ENCODE data around the gene FOXA3.

The FOXA3 gene

DNA sequence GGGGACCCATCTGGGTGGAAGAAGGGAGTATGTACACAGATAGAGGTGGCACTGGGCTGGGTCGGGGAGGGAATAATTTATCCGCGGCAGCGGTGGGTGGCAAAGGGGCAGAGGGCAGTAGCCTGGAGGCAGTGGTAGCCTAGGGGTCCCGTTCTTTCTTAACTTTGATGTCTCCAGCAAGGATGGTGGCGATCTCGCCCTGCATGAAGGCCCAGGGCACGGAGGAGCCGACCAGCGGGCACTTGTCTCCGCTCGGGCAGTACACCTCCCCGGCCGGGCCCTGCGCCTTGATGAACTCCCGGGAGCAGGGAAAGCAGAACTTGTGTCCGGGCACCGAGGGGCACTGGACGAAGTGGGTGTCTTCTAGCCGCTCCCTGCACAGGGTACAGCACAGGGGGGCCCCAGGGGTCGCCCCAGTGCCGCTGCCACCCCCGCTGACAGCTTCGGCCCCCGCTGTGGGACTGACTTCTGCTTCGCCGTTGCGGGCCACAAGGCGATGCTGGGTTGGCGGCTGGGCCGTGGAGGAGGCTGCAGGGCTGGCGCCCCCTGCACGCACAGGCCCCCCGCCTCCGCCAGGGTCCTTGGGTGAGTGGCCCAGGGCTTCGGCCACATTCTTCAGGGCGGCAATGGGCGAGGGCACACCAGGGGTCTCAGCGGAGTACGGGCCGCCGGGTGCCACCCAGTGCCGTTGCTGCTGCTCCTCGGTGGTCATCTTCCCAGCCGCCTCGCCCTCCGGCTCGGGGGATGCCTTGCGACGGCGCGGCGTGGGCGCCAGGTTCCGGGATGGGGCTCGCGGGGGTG lies 20.0 kb downstream of the FOXA3 start:
- in situ Hi-C loops (cut with HindIII; ENCODE audit: low sequenced_read_pairs) = no loop called here
- DNase-seq (ENCODE audit: low read depth, low spot score) = no peak
- TF ChIP-seq, protein P1, sequence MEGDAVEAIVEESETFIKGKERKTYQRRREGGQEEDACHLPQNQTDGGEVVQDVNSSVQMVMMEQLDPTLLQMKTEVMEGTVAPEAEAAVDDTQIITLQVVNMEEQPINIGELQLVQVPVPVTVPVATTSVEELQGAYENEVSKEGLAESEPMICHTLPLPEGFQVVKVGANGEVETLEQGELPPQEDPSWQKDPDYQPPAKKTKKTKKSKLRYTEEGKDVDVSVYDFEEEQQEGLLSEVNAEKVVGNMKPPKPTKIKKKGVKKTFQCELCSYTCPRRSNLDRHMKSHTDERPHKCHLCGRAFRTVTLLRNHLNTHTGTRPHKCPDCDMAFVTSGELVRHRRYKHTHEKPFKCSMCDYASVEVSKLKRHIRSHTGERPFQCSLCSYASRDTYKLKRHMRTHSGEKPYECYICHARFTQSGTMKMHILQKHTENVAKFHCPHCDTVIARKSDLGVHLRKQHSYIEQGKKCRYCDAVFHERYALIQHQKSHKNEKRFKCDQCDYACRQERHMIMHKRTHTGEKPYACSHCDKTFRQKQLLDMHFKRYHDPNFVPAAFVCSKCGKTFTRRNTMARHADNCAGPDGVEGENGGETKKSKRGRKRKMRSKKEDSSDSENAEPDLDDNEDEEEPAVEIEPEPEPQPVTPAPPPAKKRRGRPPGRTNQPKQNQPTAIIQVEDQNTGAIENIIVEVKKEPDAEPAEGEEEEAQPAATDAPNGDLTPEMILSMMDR (IDR thresholded peaks at IDR 0.05; ENCODE audit: low read depth, low read length) = no peak
- H3K4me3 ChIP-seq (ENCODE audit: low read depth, low read length) = no peak overlapping the region

DNA sequence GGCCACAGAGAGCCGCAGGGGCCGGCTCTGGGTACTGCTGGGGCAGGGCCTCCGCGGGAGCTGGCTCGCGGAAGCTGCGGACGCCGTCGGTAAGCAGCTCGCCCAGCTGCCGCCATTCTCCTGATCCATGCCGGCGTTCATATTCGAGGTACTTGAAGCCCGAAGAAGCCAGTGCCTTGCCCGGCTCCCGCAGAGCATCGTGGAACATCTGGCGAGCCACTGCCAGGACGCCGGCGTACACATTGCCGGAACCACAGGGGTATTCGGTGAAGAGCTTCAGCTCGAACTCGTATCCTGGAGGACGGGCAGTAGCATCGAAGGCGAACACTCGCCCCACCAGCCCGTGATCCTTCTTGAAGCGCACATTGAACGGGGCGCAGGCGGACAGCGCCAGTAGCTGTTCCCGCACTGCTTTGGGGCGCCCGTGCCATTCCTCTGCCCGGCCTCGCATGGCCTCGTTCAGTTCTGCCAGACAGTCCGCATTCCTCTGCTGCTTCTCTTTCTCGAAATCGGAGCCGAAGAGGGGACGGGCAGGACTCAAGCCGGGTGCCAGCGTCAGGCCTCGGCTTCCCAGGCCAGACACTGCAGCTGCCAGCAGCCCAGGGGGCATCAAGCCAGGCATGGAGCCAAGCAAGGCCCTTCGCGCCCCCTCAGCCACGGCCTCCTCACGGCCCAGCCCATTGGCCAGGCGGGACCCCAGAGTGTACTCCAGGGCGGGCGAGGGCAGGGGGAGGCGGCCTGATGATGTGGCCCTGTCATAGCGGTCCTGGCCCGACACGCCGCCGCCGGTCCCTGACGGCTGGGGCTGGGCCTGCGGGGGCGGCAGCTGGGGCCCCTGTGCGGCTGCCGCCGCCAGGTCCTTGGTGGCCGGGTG lies 20.8 kb downstream of the FOXA3 start:
- DNase-seq (ENCODE audit: low read depth, low spot score) = no peak
- TF ChIP-seq, protein P1 (IDR thresholded peaks at IDR 0.05; ENCODE audit: low read depth, low read length) = no peak
- in situ Hi-C loops (cut with HindIII; ENCODE audit: low sequenced_read_pairs) = no loop called here
- peak overlapping the region; percentile 62 for H3K4me3 ChIP-seq (ENCODE audit: low read depth, low read length)

DNA sequence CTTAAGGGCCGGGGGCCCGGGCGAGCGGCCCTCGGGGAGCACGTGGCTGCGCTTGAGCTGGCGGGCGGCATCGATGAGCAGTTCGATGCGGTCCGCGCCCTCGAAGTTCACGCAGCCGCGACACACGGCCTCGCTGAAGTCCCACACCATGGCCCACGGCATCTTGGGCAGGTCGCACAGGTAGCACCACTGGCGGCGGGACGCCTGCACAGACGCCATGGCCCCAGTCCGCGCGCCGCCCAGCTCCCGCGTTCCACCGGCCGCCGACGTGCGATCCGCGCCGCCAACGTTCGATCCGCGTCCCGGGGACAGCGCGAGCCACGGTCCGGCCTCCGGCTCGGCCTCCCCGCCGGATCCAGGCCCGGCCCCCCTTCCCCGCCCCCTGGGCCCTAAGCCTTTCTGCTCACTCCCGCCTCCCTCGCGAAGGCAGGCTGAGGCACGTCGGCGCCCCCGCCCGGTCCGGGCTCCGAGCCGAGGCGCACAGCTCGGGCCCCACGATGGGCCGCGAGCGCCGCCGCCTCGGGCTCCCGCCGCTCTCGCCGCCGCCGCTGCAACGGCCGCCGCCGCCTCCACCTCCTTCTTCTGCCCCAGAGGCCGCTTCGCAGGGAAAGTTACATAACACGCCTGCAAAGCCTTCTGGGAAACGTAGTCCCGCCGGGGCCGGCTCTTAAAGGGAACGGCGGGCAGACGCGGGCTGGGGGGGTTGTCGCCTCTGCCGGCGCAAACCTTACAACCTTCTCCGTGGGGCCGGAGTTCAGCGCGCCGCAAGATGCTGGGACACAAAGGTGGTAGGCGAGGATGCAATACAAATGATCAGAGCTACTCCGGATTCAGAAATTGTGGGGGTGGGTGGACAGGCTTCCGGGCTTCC lies 21.7 kb downstream of the FOXA3 start, which contains the start of gene IRF2BP1:
Gene IRF2BP1, minus strand, starts transcription at position 586 of the 871 bp plus-strand sequence. Its CDS starts 367 bp downstream, at position 219.
- TF ChIP-seq, protein P1 (IDR thresholded peaks at IDR 0.05; ENCODE audit: low read depth, low read length) = no peak
- peak within 1 kb of the TSS; percentile 62 for H3K4me3 ChIP-seq (ENCODE audit: low read depth, low read length)
- in situ Hi-C loops (cut with HindIII; ENCODE audit: low sequenced_read_pairs) = no loop called here
- DNase-seq (ENCODE audit: low read depth, low spot score) = peak; percentile 95

DNA sequence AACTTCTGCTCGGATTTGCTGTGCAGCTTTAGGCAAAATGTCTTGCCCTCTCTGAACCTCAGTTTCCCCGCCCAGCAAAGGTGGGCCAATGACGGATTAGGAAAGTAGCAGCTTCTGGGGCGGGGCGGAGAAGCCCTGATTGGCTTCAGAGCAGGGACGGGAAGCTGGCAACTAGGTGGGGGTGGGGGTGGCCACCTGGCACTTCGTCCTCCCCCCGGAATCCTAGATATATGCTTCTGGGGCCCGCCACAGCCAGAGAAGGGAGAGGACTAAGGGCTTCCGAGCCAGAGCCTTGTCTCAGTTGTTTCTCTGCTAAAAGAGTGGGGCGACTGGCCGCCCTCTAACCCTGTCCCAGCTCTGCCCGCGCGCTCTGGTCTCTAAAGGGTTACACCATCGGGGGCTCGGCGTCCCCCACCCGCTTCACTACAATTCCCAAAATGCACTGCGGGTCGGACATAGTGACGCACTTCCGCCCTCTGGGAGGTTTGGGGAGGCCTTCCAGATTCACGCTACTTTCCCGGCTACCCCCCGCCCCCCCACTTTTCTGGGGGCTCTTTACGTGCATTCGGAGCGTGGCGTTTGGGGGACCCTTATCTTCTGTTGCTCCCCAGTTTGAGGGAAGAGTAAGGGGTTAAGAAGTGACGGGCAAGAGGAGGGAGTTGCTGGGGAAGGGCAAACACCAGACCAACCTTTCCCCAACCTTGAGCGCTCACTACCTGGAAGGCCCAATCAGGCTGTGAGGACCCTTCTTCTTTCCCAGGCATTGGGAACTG lies 22.5 kb downstream of the FOXA3 start:
- in situ Hi-C loops (cut with HindIII; ENCODE audit: low sequenced_read_pairs) = no loop called here

DNA sequence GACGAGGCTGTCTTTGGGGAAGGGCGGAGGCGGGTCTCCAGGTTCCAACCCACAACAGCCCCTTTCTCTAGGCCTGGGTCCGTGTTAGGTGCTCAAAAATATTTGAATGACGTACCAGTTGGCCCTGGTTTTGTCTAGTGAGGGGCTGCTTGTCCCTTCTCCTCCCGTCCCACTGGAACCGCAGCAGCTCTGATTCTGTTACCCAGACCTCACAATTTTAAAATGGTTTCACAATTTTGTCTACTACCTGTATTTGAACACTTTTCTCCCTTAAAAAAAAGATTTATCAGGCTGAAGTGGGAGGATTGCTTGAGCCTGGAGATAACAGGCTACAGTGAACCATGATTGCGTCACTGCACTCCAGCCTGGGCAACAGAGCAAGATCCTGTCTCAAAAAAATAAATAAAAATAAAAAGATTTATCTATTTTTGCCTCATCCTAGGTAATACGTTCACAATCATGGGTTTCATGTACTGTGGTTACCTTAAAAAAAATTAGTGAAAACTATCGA lies 23.1 kb downstream of the FOXA3 start:
- DNase-seq (ENCODE audit: low read depth, low spot score) = no peak
- peak overlapping the region; percentile 62 for H3K4me3 ChIP-seq (ENCODE audit: low read depth, low read length)
- TF ChIP-seq, protein P1 (IDR thresholded peaks at IDR 0.05; ENCODE audit: low read depth, low read length) = no peak
- in situ Hi-C loops (cut with HindIII; ENCODE audit: low sequenced_read_pairs) = no loop called here

More for the DNA sequence above, 22.5 kb downstream of the FOXA3 start:
- DNase-seq (ENCODE audit: low read depth, low spot score) = peak; percentile 96
- TF ChIP-seq, protein P1 (IDR thresholded peaks at IDR 0.05; ENCODE audit: low read depth, low read length) = no peak
- H3K4me3 ChIP-seq (ENCODE audit: low read depth, low read length) = peak overlapping the region; percentile 62
